ENCODE results near the gene C9orf72. TPM values are rescaled to one million over a fixed set of nuclear protein-coding genes. Genes with fewer than 3 reads are reported as not detected.
"Not testable (repeated sequence)": the region's sequence is repeated elsewhere in the genome, so short reads cannot be mapped to it uniquely, and the experiment has no call there.

C9orf72 gene
- total and polyA plus RNA-seq, 3 donors from 2014 or later, result 27.9 to 38.5 (median 32.0) TPM

GRCh38 chr9:27614551-27614950, 41.3 kb upstream of the C9orf72 start:
- WGBS, 2 donors, result 87 to 97% methylated on average over 5 to 11 of the region's 11 CpGs
- intact Hi-C loops (cut with DNase I; ENCODE audit: low total_unique reads), result no loop called here
- no peaks in the 10 kb centered on the region for H3K36me3 ChIP-seq (ENCODE audit: low read depth, missing control alignments)
- H3K4me1 ChIP-seq, result no peaks in the 10 kb centered on the region
- no peaks in the 10 kb centered on the region for H3K9me3 ChIP-seq
- H3K27me3 ChIP-seq, result no peaks in the 10 kb centered on the region
- H3K27ac ChIP-seq, result no peak overlapping the region
- no peak overlapping the region for H3K4me3 ChIP-seq
- DNase-seq, result no peak
- TF ChIP-seq POLR2A (IDR thresholded peaks at IDR 0.05) (no peak), CTCF (IDR thresholded peaks at IDR 0.05) (no peak)

- DNase-seq; H3K4me1 ChIP-seq; H3K36me3 ChIP-seq (ENCODE audit: low read depth, missing control alignments); intact Hi-C loops (cut with DNase I; ENCODE audit: low total_unique reads); H3K4me3 ChIP-seq; H3K27ac ChIP-seq; H3K9me3 ChIP-seq; H3K27me3 ChIP-seq: not testable (repeated sequence)
- 81 to 87% methylated on average over 4 of the region's 4 CpGs for WGBS, 2 donors
Measured at GRCh38 chr9:27612036-27612435, 38.8 kb upstream of the C9orf72 start.

GRCh38 chr9:27610622-27611021, 37.3 kb upstream of the C9orf72 start:
- no peak for TF ChIP-seq POLR2A (IDR thresholded peaks at IDR 0.05)
- no peak for TF ChIP-seq CTCF (IDR thresholded peaks at IDR 0.05)
- H3K9me3 ChIP-seq, result no peaks in the 10 kb centered on the region
- H3K27ac ChIP-seq, result no peak overlapping the region
- no peaks in the 10 kb centered on the region for H3K27me3 ChIP-seq
- intact Hi-C loops (cut with DNase I; ENCODE audit: low total_unique reads), result no loop called here
- no peak overlapping the region for H3K4me3 ChIP-seq
- no peak for DNase-seq
- WGBS, 2 donors, result 71 to 76% methylated on average over 18 to 19 of the region's 19 CpGs
- no peaks in the 10 kb centered on the region for H3K36me3 ChIP-seq (ENCODE audit: low read depth, missing control alignments)
- H3K4me1 ChIP-seq, result no peaks in the 10 kb centered on the region

GRCh38 chr9:27602954-27603353, 29.7 kb upstream of the C9orf72 start:
- no peak for TF ChIP-seq CTCF (IDR thresholded peaks at IDR 0.05)
- TF ChIP-seq POLR2A (IDR thresholded peaks at IDR 0.05), result no peak
- 86 to 94% methylated on average over 4 of the region's 4 CpGs for WGBS, 2 donors
- no peaks in the 10 kb centered on the region for H3K9me3 ChIP-seq

GRCh38 chr9:27602142-27602861, 29.0 kb upstream of the C9orf72 start:
- Histone ChIP-seq H3K27ac (no peak overlapping the region), H3K4me1 (no peaks in the 10 kb centered on the region), H3K27me3 (no peaks in the 10 kb centered on the region), H3K9me3 (no peaks in the 10 kb centered on the region), H3K36me3 (ENCODE audit: low read depth, missing control alignments) (no peaks in the 10 kb centered on the region), H3K4me3 (no peak overlapping the region)
- DNase-seq, result no peak
- TF ChIP-seq CTCF (IDR thresholded peaks at IDR 0.05) (no peak), POLR2A (IDR thresholded peaks at IDR 0.05) (no peak)
- WGBS, 2 donors, result 77 to 82% methylated on average over 6 of the region's 6 CpGs
- intact Hi-C loops (cut with DNase I; ENCODE audit: low total_unique reads), result no loop called here

More at GRCh38 chr9:27602954-27603353, 29.7 kb upstream of the C9orf72 start:
- no peak overlapping the region for H3K4me3 ChIP-seq
- no peak for DNase-seq
- intact Hi-C loops (cut with DNase I; ENCODE audit: low total_unique reads), result no loop called here
- no peak overlapping the region for H3K27ac ChIP-seq
- no peaks in the 10 kb centered on the region for H3K27me3 ChIP-seq
- H3K4me1 ChIP-seq, result no peaks in the 10 kb centered on the region
- no peaks in the 10 kb centered on the region for H3K36me3 ChIP-seq (ENCODE audit: low read depth, missing control alignments)
